Kidney (tissue), 14 donors: ENCODE data around the gene FAM171A1. TPM values are rescaled to one million over a fixed set of nuclear protein-coding genes. Genes with fewer than 3 reads are reported as not detected.
"Not testable (repeated sequence)": the region's sequence is repeated elsewhere in the genome, so short reads cannot be mapped to it uniquely, and the experiment has no call there.

Experiments used
- DNase-seq, 5 donors: peaks; one replicate each; pipeline ENCODE4 v3.0.0-alpha.2; 2013 to 2020
- FAIRE-seq: peaks from 2 replicates; lab custom pipeline; 2012; peaks lifted over from hg19 to GRCh38; lab: Jason Lieb, UNC
- H3K27ac ChIP-seq, 2 donors: one replicate each; pipeline ENCODE4 v1.7.0; 2013; ENCODE audit warnings: low read depth in 2 of 2, low read length in 2 of 2, inconsistent platforms in 1 of 2
- H3K27me3 ChIP-seq: one replicate; pipeline ENCODE4 v1.7.1; 2013; ENCODE audit warnings: low read length, inconsistent platforms; ENCODE audit not compliant: control insufficient read depth, insufficient read depth
- H3K36me3 ChIP-seq, 3 donors: one replicate each; pipeline versions ENCODE4 v1.7.0 to v1.7.1; 2013; ENCODE audit warnings: low read length in 3 of 3, control low read depth in 1 of 3, inconsistent platforms in 1 of 3; ENCODE audit not compliant: insufficient read depth in 3 of 3, control insufficient read depth in 2 of 3
- H3K4me1 ChIP-seq, 3 donors: one replicate each; pipeline versions ENCODE4 v1.7.0 to v1.7.1; 2013; ENCODE audit warnings: low read length in 3 of 3, inconsistent platforms in 1 of 3, low read depth in 1 of 3; ENCODE audit not compliant: control insufficient read depth in 2 of 3, insufficient read depth in 2 of 3
- H3K4me3 ChIP-seq, 3 donors: one replicate each; pipeline versions ENCODE4 v1.7.0 to v1.8.1; 2013; ENCODE audit warnings: low read length in 3 of 3, control low read depth in 1 of 3, inconsistent platforms in 1 of 3
- H3K9ac ChIP-seq, 3 donors: one replicate each; pipeline versions ENCODE4 v1.7.0 to v1.7.1; 2013; ENCODE audit warnings: low read length in 3 of 3, control low read depth in 1 of 3, inconsistent platforms in 1 of 3
- H3K9me3 ChIP-seq, 3 donors: one replicate each; pipeline versions ENCODE4 v1.7.0 to v1.7.1; 2013; ENCODE audit warnings: low read length in 3 of 3, control low read depth in 1 of 3, inconsistent platforms in 1 of 3; ENCODE audit not compliant: control insufficient read depth in 2 of 3, insufficient read depth in 1 of 3
- intact Hi-C: fragments of 100-400 bp; cut with DNase I; formaldehyde crosslinking; loops from one replicate; pipeline ENCODE4 v1.11.1; 2022
- polyA plus RNA-seq: library from polyadenylated mRNA; stranded (reverse); fragments of 350-450 nt; fragmentation: Illumina TruSeq; extraction: RNeasy Lipid Tissue Mini Kit (QIAGEN cat#74804); gene quantifications from one replicate; pipeline ENCODE4 v1.2.3, GENCODE V29; 2014; ENCODE audit warnings: low read depth, low replicate concordance; ENCODE audit not compliant: insufficient read depth
- total RNA-seq: library from RNA; stranded (reverse); fragmentation: NEBNext Ultra II Directional; extraction: Animal tissue kit (Norgen Biotek cat#: 25700); gene quantifications from one replicate; pipeline ENCODE4 v1.2.1, GENCODE V29; 2021
- TF ChIP-seq, protein P1 (sequence below): IDR thresholded peaks from 3 replicates; pipeline ENCODE4 v1.5.1; 2012; ENCODE audit warnings: mild to moderate bottlenecking, moderate library complexity, borderline replicate concordance; ENCODE audit not compliant: insufficient read depth; ENCODE audit errors: extremely low read depth
- donor health status: control.
- donor health status: control.
- donor health status: control.
- donor health status: control.
- donor health status: control.
- donor health status: DM: yes; HTN: yes; CAD: no.
- donor health status: Normal renal cell carcinoma (clear cell type).

The FAM171A1 gene
- total and polyA plus RNA-seq, 2 donors from 2014 or later, result 30.4 to 53.0 TPM

DNA sequence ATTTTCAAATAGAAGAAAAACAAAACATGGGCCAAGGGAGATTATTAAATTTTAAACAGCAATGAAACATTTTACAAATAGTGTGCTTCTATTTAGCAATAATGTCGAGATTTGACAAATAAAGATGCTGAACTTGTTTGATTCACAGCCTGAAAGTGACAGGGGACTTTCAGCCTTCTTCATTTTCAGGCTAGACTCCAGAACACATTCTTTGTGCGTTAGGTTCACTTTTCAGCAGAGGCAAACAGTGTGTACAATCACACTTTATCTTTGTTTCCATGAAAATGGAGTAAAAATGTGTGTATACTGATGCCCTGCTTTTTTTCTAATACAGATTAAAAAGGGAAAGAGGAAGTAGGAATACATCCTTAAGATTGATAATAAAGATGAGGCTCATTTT is 35.6 kb downstream of the FAM171A1 start:
- Histone ChIP-seq H3K4me1 (peaks cover 4 to 18% (median 7%) of the 10 kb centered on the region in 3 donors), H3K9ac (peak overlapping the region in 1 of 3 donors; percentile 3), H3K4me3 (no peak overlapping the region), H3K36me3 (no peaks in the 10 kb centered on the region), H3K9me3 (no peaks in the 10 kb centered on the region), H3K27ac (peak overlapping the region in 1 of 2 donors; percentile 76), H3K27me3 (no peaks in the 10 kb centered on the region)
- peak in 1 of 5 donors; percentile 58 for DNase-seq
- intact Hi-C loops, result no loop called here
- TF ChIP-seq, protein P1, sequence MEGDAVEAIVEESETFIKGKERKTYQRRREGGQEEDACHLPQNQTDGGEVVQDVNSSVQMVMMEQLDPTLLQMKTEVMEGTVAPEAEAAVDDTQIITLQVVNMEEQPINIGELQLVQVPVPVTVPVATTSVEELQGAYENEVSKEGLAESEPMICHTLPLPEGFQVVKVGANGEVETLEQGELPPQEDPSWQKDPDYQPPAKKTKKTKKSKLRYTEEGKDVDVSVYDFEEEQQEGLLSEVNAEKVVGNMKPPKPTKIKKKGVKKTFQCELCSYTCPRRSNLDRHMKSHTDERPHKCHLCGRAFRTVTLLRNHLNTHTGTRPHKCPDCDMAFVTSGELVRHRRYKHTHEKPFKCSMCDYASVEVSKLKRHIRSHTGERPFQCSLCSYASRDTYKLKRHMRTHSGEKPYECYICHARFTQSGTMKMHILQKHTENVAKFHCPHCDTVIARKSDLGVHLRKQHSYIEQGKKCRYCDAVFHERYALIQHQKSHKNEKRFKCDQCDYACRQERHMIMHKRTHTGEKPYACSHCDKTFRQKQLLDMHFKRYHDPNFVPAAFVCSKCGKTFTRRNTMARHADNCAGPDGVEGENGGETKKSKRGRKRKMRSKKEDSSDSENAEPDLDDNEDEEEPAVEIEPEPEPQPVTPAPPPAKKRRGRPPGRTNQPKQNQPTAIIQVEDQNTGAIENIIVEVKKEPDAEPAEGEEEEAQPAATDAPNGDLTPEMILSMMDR, result no peak
- FAIRE-seq, result no peak

DNA sequence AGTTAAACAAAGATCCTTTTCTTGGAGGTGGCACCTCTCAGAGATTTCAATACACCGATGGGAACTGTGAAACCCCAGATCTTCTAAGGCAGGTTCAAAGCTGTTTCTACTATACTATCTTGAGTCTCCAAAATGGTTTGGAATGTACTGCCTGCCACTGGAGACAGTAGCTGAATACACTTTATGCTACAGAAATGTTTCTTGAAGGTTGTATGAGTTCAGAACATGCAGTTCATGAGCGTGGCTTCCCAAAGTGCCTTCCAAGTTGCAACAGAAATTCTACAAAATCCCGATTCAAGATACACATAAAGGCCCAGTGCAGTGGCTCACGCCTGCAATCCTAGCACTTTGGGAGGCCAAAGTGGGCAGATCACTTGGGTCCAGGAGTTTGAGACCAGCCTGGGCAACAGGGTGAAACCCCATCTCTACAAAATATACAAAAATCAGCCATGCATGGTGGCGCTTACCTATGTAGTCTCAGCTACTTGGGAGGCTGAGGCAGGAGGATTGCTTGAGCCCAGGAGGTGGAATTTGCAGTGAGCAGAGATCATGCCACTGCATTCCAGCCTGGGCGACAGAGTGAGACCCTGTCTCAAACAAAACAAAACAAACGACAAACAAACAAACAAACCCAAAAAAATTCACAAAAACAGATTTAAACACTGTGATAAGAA is 36.3 kb downstream of the FAM171A1 start:
- H3K9ac ChIP-seq, result peak overlapping the region in 1 of 3 donors; percentile 3
- peak overlapping the region; percentile 65 to 76 for H3K27ac ChIP-seq
- no peaks in the 10 kb centered on the region for H3K9me3 ChIP-seq
- no peak for FAIRE-seq
- DNase-seq, result no peak
- intact Hi-C loops, result no loop called here
- H3K4me1 ChIP-seq, result peaks cover 4 to 18% (median 5%) of the 10 kb centered on the region in 3 donors
- TF ChIP-seq, protein P1, result no peak
- H3K27me3 ChIP-seq, result no peaks in the 10 kb centered on the region
- no peaks in the 10 kb centered on the region for H3K36me3 ChIP-seq
- peak overlapping the region in 1 of 3 donors; percentile 19 for H3K4me3 ChIP-seq

DNA sequence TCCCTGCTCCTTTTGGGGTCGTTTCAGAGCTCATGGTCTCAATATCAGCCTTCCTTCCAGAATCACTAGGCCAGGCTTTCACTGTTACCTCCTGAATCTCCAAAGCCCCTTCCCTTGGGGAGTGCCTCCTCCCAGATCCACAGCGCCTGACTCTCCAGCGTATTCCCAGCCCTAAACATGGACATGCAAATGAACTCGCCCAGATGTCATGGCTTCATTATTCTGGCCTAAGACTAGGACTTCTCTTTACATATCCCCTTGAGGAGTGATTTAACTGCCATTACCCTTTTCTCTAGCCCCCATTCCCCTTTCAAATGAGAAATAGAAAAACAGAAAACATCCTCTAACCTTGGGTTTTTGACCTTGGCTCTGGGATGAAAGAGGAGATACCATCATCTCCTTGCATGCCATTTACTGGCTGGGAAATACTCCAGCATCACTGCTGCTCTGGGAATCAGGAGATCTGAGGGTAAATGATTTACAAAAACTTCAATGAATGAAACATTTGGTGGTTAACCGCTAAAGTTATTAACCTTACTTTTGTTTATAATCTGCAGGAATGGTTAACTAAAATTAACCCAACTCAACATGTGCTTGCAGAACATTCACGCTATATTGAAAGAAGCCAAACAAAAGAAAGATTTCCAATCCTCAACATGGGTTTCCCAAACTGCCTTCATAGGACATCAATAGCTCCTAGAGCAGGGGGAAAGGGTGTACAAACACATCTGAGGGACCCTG is 37.0 kb downstream of the FAM171A1 start:
- TF ChIP-seq, protein P1, result no peak
- Histone ChIP-seq H3K27ac (peak overlapping the region; percentile 65 to 76), H3K4me1 (peaks cover 4 to 18% (median 5%) of the 10 kb centered on the region in 3 donors), H3K9me3 (no peaks in the 10 kb centered on the region), H3K27me3 (no peaks in the 10 kb centered on the region), H3K4me3 (peak overlapping the region in 1 of 3 donors; percentile 19), H3K36me3 (no peaks in the 10 kb centered on the region), H3K9ac (no peak overlapping the region)
- FAIRE-seq, result peak; percentile 97
- intact Hi-C loops, result no loop called here
- DNase-seq, result peak in 2 of 5 donors; percentile 84 to 88

DNA sequence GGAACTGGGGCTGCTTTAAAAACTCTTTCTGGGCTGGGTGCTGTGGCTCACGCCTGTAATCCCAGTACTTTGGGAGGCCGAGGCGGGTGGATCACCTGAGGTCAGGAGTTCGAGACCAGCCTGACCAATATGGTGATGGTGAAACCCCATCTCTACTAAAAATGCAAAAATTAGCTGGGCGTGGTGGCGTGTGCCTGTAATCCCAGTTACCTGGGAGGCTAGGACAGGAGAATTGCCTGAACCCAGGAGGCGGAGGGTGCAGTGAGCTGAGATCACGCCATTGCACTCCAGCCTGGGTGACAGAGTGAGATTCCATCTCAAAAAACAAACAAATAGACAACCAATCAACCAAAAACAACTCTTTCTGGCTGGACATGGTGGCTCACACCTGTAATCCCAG is 37.9 kb downstream of the FAM171A1 start:
- H3K4me3 ChIP-seq, DNase-seq, H3K9me3 ChIP-seq, intact Hi-C loops, H3K27me3 ChIP-seq, H3K9ac ChIP-seq, FAIRE-seq, H3K36me3 ChIP-seq: not testable (repeated sequence)
- Histone ChIP-seq H3K4me1 (peaks cover 4 to 18% (median 5%) of the 10 kb centered on the region in 3 donors), H3K27ac (peak overlapping the region; percentile 65 to 71)
